ENCODE results near the gene ADAM8.
A peak's percentile ranks its signal among the peaks of the same experiment; 100 is the strongest.

The ADAM8 gene

DNA sequence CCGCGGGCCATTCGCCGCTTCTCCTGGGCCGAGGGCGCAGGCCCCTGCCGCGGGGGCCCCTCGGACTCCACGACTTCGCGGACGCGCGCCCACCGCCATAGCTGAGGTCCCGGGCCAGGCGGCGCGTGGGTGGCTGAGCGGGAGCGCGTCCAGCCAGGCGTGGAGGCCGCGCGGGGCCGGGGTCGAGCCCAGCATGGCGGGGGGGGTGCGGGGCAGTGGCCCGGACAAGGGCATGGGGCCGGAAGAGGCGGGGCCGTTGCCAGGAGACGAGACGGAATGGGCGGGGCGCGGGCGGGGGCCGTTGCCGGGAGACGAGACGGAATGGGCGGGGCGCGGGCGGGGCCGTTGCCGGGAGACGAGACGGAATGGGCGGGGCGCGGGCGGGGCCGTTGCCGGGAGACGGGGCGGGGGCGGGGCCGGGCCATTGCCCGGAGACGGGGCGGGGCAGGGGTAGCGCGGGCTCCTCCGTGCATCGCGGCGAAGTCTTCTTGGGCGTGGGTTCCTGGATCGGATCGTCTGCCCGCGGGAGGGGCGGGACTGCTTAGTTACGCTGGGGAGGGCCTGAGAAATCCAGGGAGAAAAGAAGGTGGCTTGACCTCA is 14.8 kb downstream of the ADAM8 start:
- no peaks in the 10 kb centered on the region for H3K36me3 ChIP-seq (ENCODE audit: insufficient read depth, low read depth, low read length)
- peak overlapping the region; percentile 48; the same call in 1 of the 2 replicates for H3K9ac ChIP-seq (ENCODE audit: low read depth, low read length)
- peak overlapping the region; percentile 66 for H3K4me3 ChIP-seq (ENCODE audit: low read length)
- no peak overlapping the region for H3K27ac ChIP-seq (ENCODE audit: low read length)
- H3K27me3 ChIP-seq (ENCODE audit: insufficient read depth, low read length), result peaks cover 28% of the 10 kb centered on the region
- H3K9me3 ChIP-seq (ENCODE audit: insufficient read depth, low read depth, low read length), result no peaks in the 10 kb centered on the region
- H3K4me1 ChIP-seq (ENCODE audit: insufficient read depth, low read length), result peaks cover 3% of the 10 kb centered on the region; the same call in 1 of the 2 replicates

DNA sequence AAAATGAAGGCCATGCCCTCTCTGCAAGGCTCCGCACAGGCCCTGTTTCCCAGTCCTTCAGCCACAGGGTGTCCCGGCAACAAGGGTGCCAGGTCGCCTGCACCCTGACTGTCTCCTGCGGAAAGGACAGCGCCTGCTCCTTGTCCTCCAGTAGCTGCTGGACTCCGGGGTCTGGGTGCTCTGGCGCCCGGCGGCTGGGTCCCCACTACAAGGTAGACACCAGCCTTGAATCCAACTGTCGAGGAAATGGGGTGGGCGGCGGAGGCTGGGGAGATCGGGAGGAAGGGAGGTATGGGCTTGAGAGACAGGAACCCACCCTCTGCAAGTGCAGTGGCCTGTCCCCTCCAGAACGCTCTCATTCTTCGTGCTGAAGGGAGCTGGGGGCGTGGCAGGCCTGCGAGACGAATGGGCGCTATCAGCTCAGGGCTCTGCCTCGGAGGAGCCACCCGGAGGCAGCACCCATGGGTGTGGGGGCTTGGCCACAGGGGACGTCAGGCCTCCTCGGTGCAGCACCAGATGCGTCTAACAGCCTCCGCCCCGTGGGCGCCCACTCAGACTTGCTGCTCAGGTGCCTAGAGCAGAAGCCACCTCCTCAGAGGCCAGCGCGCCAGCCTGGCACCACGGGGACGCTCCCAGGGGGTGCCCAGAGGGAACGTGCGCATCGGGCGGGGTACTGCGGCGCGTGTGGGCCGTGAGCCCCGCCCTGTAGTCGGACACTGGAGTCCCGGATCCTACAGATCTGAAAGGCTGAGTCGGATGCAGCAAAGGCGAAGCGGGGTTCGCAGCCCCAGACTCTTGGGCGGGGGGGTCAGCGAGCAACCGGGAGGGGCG is 15.6 kb downstream of the ADAM8 start:
- Histone ChIP-seq H3K27ac (ENCODE audit: low read length) (no peak overlapping the region), H3K4me3 (ENCODE audit: low read length) (peak overlapping the region; percentile 66), H3K27me3 (ENCODE audit: insufficient read depth, low read length) (peaks cover 28% of the 10 kb centered on the region), H3K36me3 (ENCODE audit: insufficient read depth, low read depth, low read length) (no peaks in the 10 kb centered on the region), H3K9me3 (ENCODE audit: insufficient read depth, low read depth, low read length) (no peaks in the 10 kb centered on the region), H3K9ac (ENCODE audit: low read depth, low read length) (peak overlapping the region; percentile 48; the same call in 1 of the 2 replicates), H3K4me1 (ENCODE audit: insufficient read depth, low read length) (peaks cover 3% of the 10 kb centered on the region; the same call in 1 of the 2 replicates)

DNA sequence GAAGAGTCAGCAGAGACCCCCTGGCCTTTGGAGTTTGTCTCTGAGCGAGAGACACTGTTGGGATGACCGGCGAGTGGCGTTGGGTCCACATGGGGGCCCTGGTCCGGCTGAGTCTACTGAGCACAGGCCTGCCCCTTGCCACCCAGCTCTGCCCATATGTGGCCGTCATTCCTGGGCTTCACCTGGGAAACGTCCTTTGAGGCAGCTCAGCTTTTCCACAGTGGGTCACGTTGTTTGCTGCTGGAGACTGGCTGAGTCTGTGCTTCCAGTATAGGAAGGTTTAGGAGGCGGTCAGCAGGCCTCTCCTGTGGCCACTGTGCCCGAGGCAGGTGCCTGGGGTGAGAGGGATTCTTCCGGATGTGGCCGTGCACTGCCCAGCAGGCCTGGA is 17.1 kb downstream of the ADAM8 start:
- Histone ChIP-seq H3K9ac (ENCODE audit: low read depth, low read length) (no peak overlapping the region), H3K27me3 (ENCODE audit: insufficient read depth, low read length) (peaks cover 28% of the 10 kb centered on the region), H3K4me3 (ENCODE audit: low read length) (no peak overlapping the region), H3K27ac (ENCODE audit: low read length) (no peak overlapping the region), H3K36me3 (ENCODE audit: insufficient read depth, low read depth, low read length) (no peaks in the 10 kb centered on the region), H3K9me3 (ENCODE audit: insufficient read depth, low read depth, low read length) (no peaks in the 10 kb centered on the region), H3K4me1 (ENCODE audit: insufficient read depth, low read length) (peaks cover 3% of the 10 kb centered on the region; the same call in 1 of the 2 replicates)

DNA sequence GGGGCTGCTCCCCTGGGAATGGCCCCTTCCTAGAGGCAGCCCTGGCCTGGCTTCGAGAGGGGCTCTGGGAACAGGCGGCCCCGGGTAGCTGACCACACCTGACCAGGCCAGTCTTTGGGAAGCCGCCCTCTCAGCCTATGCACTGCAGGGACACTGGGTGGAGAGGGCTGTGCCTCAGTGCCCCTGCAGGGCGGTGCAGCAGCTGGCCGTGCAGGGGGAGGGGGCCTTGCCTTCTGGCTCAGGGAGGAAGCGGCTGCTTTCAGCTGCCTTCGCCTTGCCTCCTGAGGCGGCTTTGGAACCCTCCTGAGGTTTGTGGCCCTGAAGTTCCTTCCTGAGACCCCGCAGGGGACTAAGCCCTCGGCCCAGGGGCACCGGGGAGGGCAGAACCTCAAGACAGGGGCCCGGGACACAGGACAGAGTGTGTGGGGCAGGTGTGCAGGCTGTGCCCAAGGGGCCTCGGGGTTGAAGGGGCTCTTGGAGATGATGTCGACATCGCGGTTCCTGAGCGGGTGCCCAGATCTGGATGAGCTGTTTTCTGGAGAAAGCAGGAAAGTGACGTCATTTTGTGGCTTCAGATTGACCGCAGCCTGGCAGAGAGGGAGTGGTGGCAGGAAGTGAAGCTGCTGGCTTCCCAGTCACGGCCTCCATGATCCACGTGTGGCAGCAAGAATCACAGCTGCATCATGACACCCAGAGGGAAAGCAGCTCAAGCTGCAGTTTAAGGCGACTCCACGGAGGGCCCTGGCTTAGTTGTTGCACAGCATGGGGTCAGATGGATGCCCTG is 17.7 kb downstream of the ADAM8 start:
- peaks cover 28% of the 10 kb centered on the region for H3K27me3 ChIP-seq (ENCODE audit: insufficient read depth, low read length)
- H3K27ac ChIP-seq (ENCODE audit: low read length), result no peak overlapping the region
- H3K4me1 ChIP-seq (ENCODE audit: insufficient read depth, low read length), result peaks cover 3% of the 10 kb centered on the region; the same call in 1 of the 2 replicates
- H3K4me3 ChIP-seq (ENCODE audit: low read length), result no peak overlapping the region
- no peak overlapping the region for H3K9ac ChIP-seq (ENCODE audit: low read depth, low read length)
- no peaks in the 10 kb centered on the region for H3K36me3 ChIP-seq (ENCODE audit: insufficient read depth, low read depth, low read length)
- no peaks in the 10 kb centered on the region for H3K9me3 ChIP-seq (ENCODE audit: insufficient read depth, low read depth, low read length)

DNA sequence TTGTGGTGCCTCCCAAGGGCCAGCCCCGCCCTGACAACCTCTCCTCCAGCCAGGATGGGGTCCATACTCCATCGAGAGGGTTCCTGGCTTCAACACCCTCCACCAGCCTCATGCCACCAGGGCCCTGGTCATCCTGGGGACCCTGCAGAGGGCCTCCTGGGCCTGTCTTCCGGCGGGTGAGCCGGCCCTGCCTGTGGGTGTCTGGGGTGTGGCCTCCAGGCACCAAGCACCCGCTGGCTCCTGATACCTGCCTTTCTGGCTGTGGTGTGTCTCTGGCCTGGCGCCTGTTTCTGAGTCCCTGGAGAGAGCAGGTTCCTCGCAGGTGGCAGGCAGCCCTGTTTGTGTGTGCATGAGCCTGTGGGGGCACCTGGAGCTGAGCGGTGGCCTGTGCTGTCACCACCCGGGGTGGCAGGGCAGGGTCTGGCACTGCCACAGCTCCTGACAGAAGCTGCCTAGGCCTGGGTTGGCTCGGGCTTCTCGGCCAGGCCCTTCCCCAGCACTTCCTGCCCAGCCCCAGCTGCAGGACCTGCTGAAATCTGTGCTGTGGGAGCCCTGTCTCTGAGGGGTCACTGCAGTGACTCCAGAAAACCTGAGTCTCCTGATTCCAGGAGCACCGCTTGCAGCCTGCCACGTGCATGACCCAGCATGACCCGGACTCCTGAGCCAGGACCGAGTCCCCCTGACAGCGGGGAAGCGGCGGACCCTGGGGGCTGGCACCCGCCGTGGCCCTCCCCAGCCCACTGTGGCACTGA is 18.4 kb downstream of the ADAM8 start:
- peaks cover 22% of the 10 kb centered on the region for H3K27me3 ChIP-seq (ENCODE audit: insufficient read depth, low read length)
- no peak overlapping the region for H3K9ac ChIP-seq (ENCODE audit: low read depth, low read length)
- no peak overlapping the region; the same call in 1 of the 2 replicates for H3K4me3 ChIP-seq (ENCODE audit: low read length)
- no peak overlapping the region for H3K27ac ChIP-seq (ENCODE audit: low read length)
- H3K9me3 ChIP-seq (ENCODE audit: insufficient read depth, low read depth, low read length), result no peaks in the 10 kb centered on the region
- peaks cover 3% of the 10 kb centered on the region; the same call in 1 of the 2 replicates for H3K4me1 ChIP-seq (ENCODE audit: insufficient read depth, low read length)
- no peaks in the 10 kb centered on the region for H3K36me3 ChIP-seq (ENCODE audit: insufficient read depth, low read depth, low read length)

DNA sequence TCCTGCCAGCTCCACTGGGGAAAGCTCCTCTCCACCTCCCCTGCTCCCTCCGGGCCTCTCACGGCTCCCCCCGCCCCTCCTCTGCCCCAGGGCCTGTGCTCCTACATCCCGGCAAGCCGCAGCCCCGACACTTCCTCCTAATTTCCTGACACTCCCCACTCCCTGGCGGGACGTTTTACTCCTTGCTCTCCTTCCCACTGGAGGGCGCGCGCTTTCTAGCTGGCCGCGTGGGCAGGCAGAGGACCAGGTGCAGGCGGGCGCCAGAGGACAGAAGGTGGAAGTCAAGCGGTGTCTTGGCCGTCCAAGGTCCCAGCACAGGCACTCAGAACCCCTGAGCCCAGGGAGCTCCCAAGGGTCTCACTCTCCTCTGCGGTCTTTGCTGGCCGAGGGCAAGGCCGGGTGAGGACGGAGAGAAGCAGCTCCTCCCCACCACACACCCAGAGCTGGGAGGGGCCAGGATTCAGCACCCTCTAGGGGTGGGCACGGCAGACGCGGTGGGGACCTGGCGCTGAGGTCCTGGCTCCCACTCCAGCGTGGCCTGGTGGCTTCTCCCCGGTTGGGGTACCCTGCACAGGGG is 19.1 kb downstream of the ADAM8 start:
- H3K4me1 ChIP-seq (ENCODE audit: insufficient read depth, low read length), result peaks cover 3% of the 10 kb centered on the region; the same call in 1 of the 2 replicates
- no peak overlapping the region for H3K9ac ChIP-seq (ENCODE audit: low read depth, low read length)

DNA sequence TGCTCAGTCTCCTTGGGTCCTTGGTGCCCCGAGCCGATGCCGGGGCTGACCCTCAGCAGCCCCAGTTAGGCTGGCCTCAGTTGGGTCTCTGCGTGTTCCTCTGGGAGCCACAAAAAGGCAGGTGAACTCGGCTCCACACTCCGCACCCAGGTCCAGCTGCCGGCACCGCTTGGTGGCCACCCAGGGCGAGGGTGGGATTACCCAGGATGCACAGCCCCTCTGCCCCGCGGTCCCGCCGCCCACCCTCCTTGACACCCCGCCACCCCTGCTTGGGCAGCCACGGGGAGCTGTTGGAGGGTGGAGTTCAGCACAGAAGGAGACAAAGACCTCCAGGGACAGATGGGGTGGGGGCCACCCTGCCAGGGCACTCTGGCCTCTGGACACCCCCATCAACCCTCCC is 21.3 kb downstream of the ADAM8 start:
- H3K9ac ChIP-seq (ENCODE audit: low read depth, low read length), result no peak overlapping the region
- peaks cover 7% of the 10 kb centered on the region for H3K27me3 ChIP-seq (ENCODE audit: insufficient read depth, low read length)
- H3K27ac ChIP-seq (ENCODE audit: low read length), result no peak overlapping the region
- no peak overlapping the region for H3K4me3 ChIP-seq (ENCODE audit: low read length)
- no peaks in the 10 kb centered on the region for H3K36me3 ChIP-seq (ENCODE audit: insufficient read depth, low read depth, low read length)
- H3K9me3 ChIP-seq (ENCODE audit: insufficient read depth, low read depth, low read length), result no peaks in the 10 kb centered on the region
- peaks cover 3% of the 10 kb centered on the region; the same call in 1 of the 2 replicates for H3K4me1 ChIP-seq (ENCODE audit: insufficient read depth, low read length)

More for the DNA sequence above, 19.1 kb downstream of the ADAM8 start:
- Histone ChIP-seq H3K36me3 (ENCODE audit: insufficient read depth, low read depth, low read length) (no peaks in the 10 kb centered on the region), H3K4me3 (ENCODE audit: low read length) (peak overlapping the region; percentile 57), H3K9me3 (ENCODE audit: insufficient read depth, low read depth, low read length) (no peaks in the 10 kb centered on the region), H3K27ac (ENCODE audit: low read length) (no peak overlapping the region), H3K27me3 (ENCODE audit: insufficient read depth, low read length) (peaks cover 15% of the 10 kb centered on the region)

DNA sequence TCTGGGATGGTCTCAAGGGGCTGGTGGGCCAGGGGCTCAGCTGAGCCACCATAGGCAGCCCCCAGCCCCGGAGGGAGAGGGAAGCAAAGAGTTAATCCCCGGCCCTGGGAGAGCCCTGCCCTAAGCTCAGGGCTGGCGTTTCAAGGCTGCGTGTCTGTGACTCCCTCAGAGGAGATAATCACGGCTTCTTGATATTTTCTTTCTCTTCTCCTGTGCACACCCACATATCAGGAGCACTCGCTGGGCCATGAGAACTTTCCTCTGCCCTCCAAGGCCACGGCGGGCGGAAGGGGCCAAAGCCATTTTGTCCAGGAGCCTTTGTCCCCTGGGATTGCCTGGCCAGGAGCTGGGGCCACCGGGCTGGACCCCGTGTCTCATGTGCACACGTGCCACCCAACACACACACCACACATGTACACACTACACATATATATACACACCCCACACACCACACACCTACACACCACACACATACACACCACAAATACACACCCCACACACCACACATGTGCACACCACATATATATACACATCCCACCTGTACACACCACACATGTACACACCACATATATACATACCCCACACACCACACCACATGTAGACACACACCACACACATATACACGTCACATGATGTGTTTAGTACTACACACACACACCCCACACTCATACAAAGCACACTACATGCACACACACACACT is 22.1 kb downstream of the ADAM8 start:
- Histone ChIP-seq H3K27ac (ENCODE audit: low read length) (no peak overlapping the region), H3K4me1 (ENCODE audit: insufficient read depth, low read length) (peaks cover 3% of the 10 kb centered on the region; the same call in 1 of the 2 replicates), H3K9ac (ENCODE audit: low read depth, low read length) (no peak overlapping the region), H3K9me3 (ENCODE audit: insufficient read depth, low read depth, low read length) (no peaks in the 10 kb centered on the region), H3K4me3 (ENCODE audit: low read length) (no peak overlapping the region), H3K27me3 (ENCODE audit: insufficient read depth, low read length) (peaks cover 5% of the 10 kb centered on the region), H3K36me3 (ENCODE audit: insufficient read depth, low read depth, low read length) (no peaks in the 10 kb centered on the region)

DNA sequence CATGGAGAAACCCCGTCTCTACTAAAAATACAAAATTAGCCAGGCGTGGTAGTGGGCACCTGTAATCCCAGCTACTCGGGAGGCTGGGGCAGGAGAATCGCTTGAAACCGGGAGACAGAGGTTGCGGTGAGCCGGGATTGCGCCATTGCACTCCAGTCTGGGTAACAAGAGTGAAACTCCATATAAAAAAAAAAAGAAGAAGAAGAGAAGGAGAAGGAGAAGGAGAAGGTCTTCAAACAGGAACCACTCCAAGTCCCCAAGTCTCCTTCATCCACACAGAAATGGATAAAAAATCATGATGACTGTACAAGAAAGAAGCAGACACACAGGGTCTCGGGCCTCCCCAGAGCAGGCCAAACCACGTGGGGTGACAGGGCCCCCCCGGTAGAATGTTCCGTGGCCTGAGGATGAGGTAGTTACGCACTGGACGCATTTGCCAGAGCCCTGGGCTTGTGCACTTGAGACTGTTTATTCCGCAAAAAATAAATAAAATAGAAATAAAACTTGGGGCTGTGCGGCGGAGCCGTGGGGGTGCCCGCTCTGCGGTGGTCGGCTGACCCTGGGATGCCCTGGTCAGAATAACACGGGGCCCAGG is 23.2 kb downstream of the ADAM8 start:
- H3K4me3 ChIP-seq (ENCODE audit: low read length), result no peak overlapping the region
- peaks cover 4% of the 10 kb centered on the region for H3K27me3 ChIP-seq (ENCODE audit: insufficient read depth, low read length)
- H3K27ac ChIP-seq (ENCODE audit: low read length), result no peak overlapping the region
- H3K9me3 ChIP-seq (ENCODE audit: insufficient read depth, low read depth, low read length), result no peaks in the 10 kb centered on the region
- H3K9ac ChIP-seq (ENCODE audit: low read depth, low read length), result no peak overlapping the region
- H3K4me1 ChIP-seq (ENCODE audit: insufficient read depth, low read length), result peaks cover 3% of the 10 kb centered on the region; the same call in 1 of the 2 replicates
- no peaks in the 10 kb centered on the region for H3K36me3 ChIP-seq (ENCODE audit: insufficient read depth, low read depth, low read length)

DNA sequence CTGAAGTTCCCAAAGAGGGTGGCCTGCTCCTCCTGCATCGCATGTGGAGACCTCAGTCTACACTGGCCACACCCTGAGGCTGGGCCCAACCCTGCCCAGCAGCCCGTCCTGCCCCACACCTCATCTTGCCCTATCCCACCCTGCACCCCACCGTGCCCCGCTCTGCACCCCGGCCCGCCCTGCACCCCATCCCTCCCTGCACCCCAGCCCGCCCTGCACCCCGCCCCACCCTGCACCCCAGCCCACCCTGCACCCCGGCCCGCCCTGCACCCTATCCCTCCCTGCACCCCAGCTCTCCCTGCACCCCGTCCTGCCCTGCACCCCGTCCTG is 24.5 kb downstream of the ADAM8 start:
- H3K9ac ChIP-seq (ENCODE audit: low read depth, low read length), result no peak overlapping the region
- H3K36me3 ChIP-seq (ENCODE audit: insufficient read depth, low read depth, low read length), result no peaks in the 10 kb centered on the region
- H3K27ac ChIP-seq (ENCODE audit: low read length), result no peak overlapping the region
- peaks cover 2% of the 10 kb centered on the region; the same call in 1 of the 2 replicates for H3K4me1 ChIP-seq (ENCODE audit: insufficient read depth, low read length)
- H3K9me3 ChIP-seq (ENCODE audit: insufficient read depth, low read depth, low read length), result no peaks in the 10 kb centered on the region
- peaks cover 4% of the 10 kb centered on the region for H3K27me3 ChIP-seq (ENCODE audit: insufficient read depth, low read length)
- no peak overlapping the region for H3K4me3 ChIP-seq (ENCODE audit: low read length)

All from iPS-20b (cell line).